HL-60 (cell line): ENCODE results near the gene CMIP.

Source experiments
- DNase-seq, 2 experiments: peaks; one replicate each; pipeline ENCODE4 v3.0.0-alpha.2; 2010 to 2020; ENCODE audit warnings: low read depth in 1 of 2, low spot score in 1 of 2
- H3K27ac ChIP-seq: fragments of 250-450 bp; sonication (Bioruptor Pico); replicated peaks from 2 replicates; pipeline ENCODE4 v1.5.1; 2020; ENCODE audit warnings: mild to moderate bottlenecking, moderate library complexity
- H3K27me3 ChIP-seq: fragments of 250-450 bp; sonication (Bioruptor Pico); 2 replicates; pipeline ENCODE4 v1.5.1; 2021; ENCODE audit warnings: mild to moderate bottlenecking, moderate library complexity; ENCODE audit not compliant: insufficient read depth, poor library complexity, severe bottlenecking
- H3K4me3 ChIP-seq: replicated peaks from 2 replicates; pipeline ENCODE4 v1.5.1; 2011; ENCODE audit warnings: mild to moderate bottlenecking, control low read depth, low read length; ENCODE audit not compliant: insufficient read depth
- GABPA ChIP-seq: IDR thresholded peaks from 2 replicates; pipeline ENCODE4 v1.6.1; 2012; ENCODE audit warnings: low read depth
- POLR2AphosphoS5 ChIP-seq: IDR thresholded peaks from 2 replicates; pipeline ENCODE4 v1.6.1; 2012; ENCODE audit warnings: low read depth
- SPI1 ChIP-seq: IDR thresholded peaks from 2 replicates; pipeline ENCODE4 v1.6.1; 2012; ENCODE audit warnings: low read depth, mild to moderate bottlenecking, borderline replicate concordance
- TF ChIP-seq, protein P1 (sequence below): IDR thresholded peaks from one replicate; pipeline ENCODE4 v1.5.1; 2011; ENCODE audit warnings: low read length, control low read depth, inconsistent platforms; ENCODE audit not compliant: insufficient read depth
- TF ChIP-seq, protein P2 (sequence below): IDR thresholded peaks from 2 replicates; pipeline ENCODE4 v1.6.1; 2012; ENCODE audit warnings: low read depth; ENCODE audit not compliant: insufficient replicate concordance

CMIP gene

DNA sequence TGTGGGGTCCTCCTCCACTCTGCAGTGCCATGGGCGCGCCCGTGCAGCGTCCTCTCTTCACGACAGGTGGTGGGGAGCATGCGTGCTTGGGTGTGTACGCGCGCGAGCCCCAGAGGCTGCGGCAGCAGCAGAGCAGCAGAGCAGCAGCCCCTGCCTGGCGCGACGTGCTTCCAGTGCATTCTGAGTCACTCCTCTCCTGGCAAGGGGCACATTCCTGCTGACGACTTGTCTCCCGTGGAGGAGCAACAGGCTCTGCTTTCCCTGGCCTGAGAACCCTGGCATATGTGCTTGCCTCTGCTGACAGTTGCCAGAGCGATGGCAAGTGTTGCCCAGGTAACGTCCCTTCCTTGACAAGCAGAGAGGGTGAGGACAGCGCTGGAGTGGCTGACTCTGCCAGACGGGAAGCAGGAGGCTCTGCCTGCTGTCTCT is 200.7 kb downstream of the CMIP start:
- H3K27ac ChIP-seq: no peak overlapping the region
- no peaks in the 10 kb centered on the region for H3K27me3 ChIP-seq
- no peak for DNase-seq
- H3K4me3 ChIP-seq: no peak overlapping the region
- TF ChIP-seq, protein P1, sequence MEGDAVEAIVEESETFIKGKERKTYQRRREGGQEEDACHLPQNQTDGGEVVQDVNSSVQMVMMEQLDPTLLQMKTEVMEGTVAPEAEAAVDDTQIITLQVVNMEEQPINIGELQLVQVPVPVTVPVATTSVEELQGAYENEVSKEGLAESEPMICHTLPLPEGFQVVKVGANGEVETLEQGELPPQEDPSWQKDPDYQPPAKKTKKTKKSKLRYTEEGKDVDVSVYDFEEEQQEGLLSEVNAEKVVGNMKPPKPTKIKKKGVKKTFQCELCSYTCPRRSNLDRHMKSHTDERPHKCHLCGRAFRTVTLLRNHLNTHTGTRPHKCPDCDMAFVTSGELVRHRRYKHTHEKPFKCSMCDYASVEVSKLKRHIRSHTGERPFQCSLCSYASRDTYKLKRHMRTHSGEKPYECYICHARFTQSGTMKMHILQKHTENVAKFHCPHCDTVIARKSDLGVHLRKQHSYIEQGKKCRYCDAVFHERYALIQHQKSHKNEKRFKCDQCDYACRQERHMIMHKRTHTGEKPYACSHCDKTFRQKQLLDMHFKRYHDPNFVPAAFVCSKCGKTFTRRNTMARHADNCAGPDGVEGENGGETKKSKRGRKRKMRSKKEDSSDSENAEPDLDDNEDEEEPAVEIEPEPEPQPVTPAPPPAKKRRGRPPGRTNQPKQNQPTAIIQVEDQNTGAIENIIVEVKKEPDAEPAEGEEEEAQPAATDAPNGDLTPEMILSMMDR: no peak
- TF ChIP-seq, protein P2, sequence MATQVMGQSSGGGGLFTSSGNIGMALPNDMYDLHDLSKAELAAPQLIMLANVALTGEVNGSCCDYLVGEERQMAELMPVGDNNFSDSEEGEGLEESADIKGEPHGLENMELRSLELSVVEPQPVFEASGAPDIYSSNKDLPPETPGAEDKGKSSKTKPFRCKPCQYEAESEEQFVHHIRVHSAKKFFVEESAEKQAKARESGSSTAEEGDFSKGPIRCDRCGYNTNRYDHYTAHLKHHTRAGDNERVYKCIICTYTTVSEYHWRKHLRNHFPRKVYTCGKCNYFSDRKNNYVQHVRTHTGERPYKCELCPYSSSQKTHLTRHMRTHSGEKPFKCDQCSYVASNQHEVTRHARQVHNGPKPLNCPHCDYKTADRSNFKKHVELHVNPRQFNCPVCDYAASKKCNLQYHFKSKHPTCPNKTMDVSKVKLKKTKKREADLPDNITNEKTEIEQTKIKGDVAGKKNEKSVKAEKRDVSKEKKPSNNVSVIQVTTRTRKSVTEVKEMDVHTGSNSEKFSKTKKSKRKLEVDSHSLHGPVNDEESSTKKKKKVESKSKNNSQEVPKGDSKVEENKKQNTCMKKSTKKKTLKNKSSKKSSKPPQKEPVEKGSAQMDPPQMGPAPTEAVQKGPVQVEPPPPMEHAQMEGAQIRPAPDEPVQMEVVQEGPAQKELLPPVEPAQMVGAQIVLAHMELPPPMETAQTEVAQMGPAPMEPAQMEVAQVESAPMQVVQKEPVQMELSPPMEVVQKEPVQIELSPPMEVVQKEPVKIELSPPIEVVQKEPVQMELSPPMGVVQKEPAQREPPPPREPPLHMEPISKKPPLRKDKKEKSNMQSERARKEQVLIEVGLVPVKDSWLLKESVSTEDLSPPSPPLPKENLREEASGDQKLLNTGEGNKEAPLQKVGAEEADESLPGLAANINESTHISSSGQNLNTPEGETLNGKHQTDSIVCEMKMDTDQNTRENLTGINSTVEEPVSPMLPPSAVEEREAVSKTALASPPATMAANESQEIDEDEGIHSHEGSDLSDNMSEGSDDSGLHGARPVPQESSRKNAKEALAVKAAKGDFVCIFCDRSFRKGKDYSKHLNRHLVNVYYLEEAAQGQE: no peak
- TF ChIP-seq SPI1 (no peak), GABPA (no peak), POLR2AphosphoS5 (no peak)

DNA sequence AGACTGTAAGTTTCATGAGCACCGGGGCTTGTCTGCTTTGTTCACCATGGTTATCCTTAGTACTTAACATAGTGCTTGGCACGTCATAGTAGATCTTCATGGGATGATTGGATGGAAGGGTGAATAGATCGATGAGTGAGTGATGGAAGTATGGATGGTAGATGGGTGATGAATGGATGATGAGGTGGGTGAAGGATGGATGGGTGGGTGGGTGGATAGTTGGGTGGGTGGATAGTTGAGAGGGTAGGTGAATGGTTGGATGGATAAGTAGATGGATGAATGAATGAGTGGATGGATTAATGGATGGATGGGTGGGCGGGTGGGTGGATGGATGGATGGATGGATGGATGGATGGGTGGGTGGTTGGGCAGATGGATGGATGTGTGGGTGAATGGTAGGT is 201.3 kb downstream of the CMIP start:
- TF ChIP-seq SPI1: no peak
- TF ChIP-seq, protein P2: no peak
- TF ChIP-seq, protein P1: no peak
- TF ChIP-seq POLR2AphosphoS5: no peak
- no peak for TF ChIP-seq GABPA
- H3K27me3 ChIP-seq: no peaks in the 10 kb centered on the region
- no peak overlapping the region for H3K27ac ChIP-seq
- H3K4me3 ChIP-seq: no peak overlapping the region
- no peak for DNase-seq

DNA sequence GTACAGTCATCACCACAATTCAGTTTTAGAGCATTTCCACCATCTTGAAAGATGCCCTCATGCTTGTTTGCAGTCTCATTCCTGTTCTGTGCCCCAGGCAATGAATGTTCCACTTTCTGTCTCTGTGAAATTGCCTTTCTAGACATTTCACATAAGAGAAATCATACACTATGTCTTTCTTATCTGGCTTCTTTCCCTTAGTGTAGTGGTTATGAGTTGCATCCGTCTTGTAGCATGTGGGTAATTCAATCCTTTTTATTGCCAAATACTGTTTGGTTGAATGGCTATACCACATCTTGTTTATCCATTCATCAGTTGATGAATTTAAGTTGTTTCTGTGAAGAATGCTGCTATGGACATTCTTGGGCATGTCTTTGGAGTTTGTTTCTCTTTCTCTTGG is 202.0 kb downstream of the CMIP start:
- H3K27ac ChIP-seq: no peak overlapping the region
- H3K4me3 ChIP-seq: no peak overlapping the region
- no peak for DNase-seq
- H3K27me3 ChIP-seq: no peaks in the 10 kb centered on the region
- TF ChIP-seq, protein P2: no peak
- TF ChIP-seq POLR2AphosphoS5: no peak

DNA sequence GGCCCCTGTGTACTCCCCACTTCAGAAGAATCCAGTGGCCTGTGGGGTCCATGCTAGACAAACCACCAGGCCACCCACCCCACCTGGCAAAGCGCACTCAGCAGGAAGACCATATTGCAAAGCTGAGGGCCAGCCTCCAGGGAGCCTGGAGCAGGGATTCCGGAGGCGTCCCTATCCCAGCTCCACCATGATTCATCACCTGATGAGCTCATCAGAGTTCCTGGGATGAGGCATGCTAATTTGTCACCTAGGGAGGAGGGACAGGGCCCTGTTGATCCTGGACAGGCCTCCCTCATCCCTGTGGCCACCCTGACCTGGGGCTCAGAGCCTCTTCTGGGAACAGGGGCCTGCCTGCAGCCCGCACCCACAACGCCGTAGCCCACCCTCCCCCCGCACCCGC is 202.9 kb downstream of the CMIP start:
- TF ChIP-seq, protein P2: no peak
- no peak for TF ChIP-seq POLR2AphosphoS5
- TF ChIP-seq SPI1: no peak
- Histone ChIP-seq H3K4me3 (no peak overlapping the region), H3K27me3 (no peaks in the 10 kb centered on the region), H3K27ac (no peak overlapping the region)
- no peak for DNase-seq
